Omental fat pad (tissue), 4 donors: Measurements from ENCODE around the gene ODAPH. TPM values are rescaled to one million over a fixed set of nuclear protein-coding genes. Genes with fewer than 3 reads are reported as not detected.
"Not testable (repeated sequence)": the region's sequence is repeated elsewhere in the genome, so short reads cannot be mapped to it uniquely, and the experiment has no call there.

Experiments
- ATAC-seq: fragments of 150-250 bp; one replicate; pipeline ENCODE4 v1.9.1; 2016; ENCODE audit warnings: mild to moderate bottlenecking, moderate library complexity; ENCODE audit not compliant: low FRiP score
- DNase-seq: peaks from one replicate; pipeline ENCODE4 v3.0.0-alpha.2; 2019; ENCODE audit warnings: low spot score
- CTCF ChIP-seq, 3 donors: fragments of 450-650 bp; IDR thresholded peaks; one replicate each; pipeline ENCODE4 v1.5.1; 2016 to 2017; ENCODE audit warnings: antibody characterized with exemption in 3 of 3, mild to moderate bottlenecking in 3 of 3, moderate library complexity in 2 of 3
- total RNA-seq, 4 donors: library from RNA; depleted of rRNA; stranded (reverse); fragments of >200 nt; gene quantifications; one replicate each; pipeline ENCODE4 v1.1.0, GENCODE V29; 2016

ODAPH gene
- total RNA-seq, result not detected

- ATAC-seq (no peak), DNase-seq (no peak)
- no peak for TF ChIP-seq CTCF (IDR thresholded peaks at IDR 0.05)
Measured at GRCh38 chr4:75555294-75556164, at the start of gene ODAPH. Gene ODAPH (plus strand): TSS chr4:75556066. CDS start chr4:75556083, 17 bp downstream.

GRCh38 chr4:75509592-75509991, 46.3 kb upstream of the ODAPH start:
- DNase-seq, ATAC-seq: not testable (repeated sequence)

GRCh38 chr4:75511841-75512240, 44.0 kb upstream of the ODAPH start:
- no peak for ATAC-seq
- TF ChIP-seq CTCF (IDR thresholded peaks at IDR 0.05), result no peak
- DNase-seq, result no peak

GRCh38 chr4:75512386-75513211, 43.3 kb upstream of the ODAPH start:
- TF ChIP-seq CTCF (IDR thresholded peaks at IDR 0.05), result no peak
- no peak for ATAC-seq
- no peak for DNase-seq

- TF ChIP-seq CTCF (IDR thresholded peaks at IDR 0.05), result no peak
- ATAC-seq, result no peak
- no peak for DNase-seq
Measured at GRCh38 chr4:75513526-75514130, 42.2 kb upstream of the ODAPH start.

GRCh38 chr4:75514131-75514948, 41.5 kb upstream of the ODAPH start, which contains the start of the genes RCHY1 and THAP6:
Gene RCHY1 (minus strand): TSS chr4:75514403. CDS start chr4:75514286, 117 bp downstream.
Gene THAP6 (plus strand): TSS chr4:75514473. CDS start chr4:75515453, 980 bp downstream.
- DNase-seq, result peak; percentile 81
- TF ChIP-seq CTCF (IDR thresholded peaks at IDR 0.05), result no peak
- ATAC-seq, result peak; percentile 98
